HG03066 (cell line): ENCODE measurements around the gene GAS2.

Experiments used
- ATAC-seq: cut with Tn5 transposase; IDR thresholded peaks from one replicate; pipeline ENCODE4 v1.9.1; 2021; ENCODE audit warnings: low read depth; ENCODE audit not compliant: unreplicated experiment

The GAS2 gene

GRCh38 chr11:22723274-22723673, 56.9 kb downstream of the GAS2 start:
- ATAC-seq = no peak

- ATAC-seq = no peak
Observed at GRCh38 chr11:22725079-22725478, 58.7 kb downstream of the GAS2 start.

GRCh38 chr11:22728600-22729389, 62.4 kb downstream of the GAS2 start:
- ATAC-seq = no peak

- ATAC-seq = no peak
Observed at GRCh38 chr11:22730319-22730718, 63.9 kb downstream of the GAS2 start.

GRCh38 chr11:22732588-22732987, 66.2 kb downstream of the GAS2 start:
- no peak for ATAC-seq

- no peak for ATAC-seq
Observed at GRCh38 chr11:22733475-22734248, 67.3 kb downstream of the GAS2 start.

- ATAC-seq = no peak
Observed at GRCh38 chr11:22734628-22735345, 68.4 kb downstream of the GAS2 start.

GRCh38 chr11:22742157-22742613, 75.8 kb downstream of the GAS2 start:
- no peak for ATAC-seq

- no peak for ATAC-seq
Observed at GRCh38 chr11:22749536-22749935, 83.1 kb downstream of the GAS2 start.

- no peak for ATAC-seq
Observed at GRCh38 chr11:22752908-22753310, 86.5 kb downstream of the GAS2 start.

- ATAC-seq = no peak
Observed at GRCh38 chr11:22753416-22753815, 87.0 kb downstream of the GAS2 start.

- ATAC-seq = no peak
Observed at GRCh38 chr11:22761066-22761465, 94.7 kb downstream of the GAS2 start.

GRCh38 chr11:22763166-22763565, 96.8 kb downstream of the GAS2 start:
- ATAC-seq = no peak

- no peak for ATAC-seq
Observed at GRCh38 chr11:22764735-22765134, 98.3 kb downstream of the GAS2 start.

- ATAC-seq = no peak
Observed at GRCh38 chr11:22768281-22768680, 101.9 kb downstream of the GAS2 start.

GRCh38 chr11:22769081-22769480, 102.7 kb downstream of the GAS2 start:
- no peak for ATAC-seq

GRCh38 chr11:22774716-22775115, 108.3 kb downstream of the GAS2 start:
- peak; percentile 71 for ATAC-seq

GRCh38 chr11:22775248-22775647, 108.8 kb downstream of the GAS2 start:
- no peak for ATAC-seq

- no peak for ATAC-seq
Observed at GRCh38 chr11:22778642-22779041, 112.2 kb downstream of the GAS2 start.

GRCh38 chr11:22779850-22780249, 113.4 kb downstream of the GAS2 start:
- no peak for ATAC-seq

GRCh38 chr11:22780952-22781593, 114.7 kb downstream of the GAS2 start:
- peak; percentile 66 for ATAC-seq
